ENCODE measurements around the gene RFTN2. TPM values are rescaled to one million over a fixed set of nuclear protein-coding genes. Genes with fewer than 3 reads are reported as not detected.

Gene RFTN2, protein sequence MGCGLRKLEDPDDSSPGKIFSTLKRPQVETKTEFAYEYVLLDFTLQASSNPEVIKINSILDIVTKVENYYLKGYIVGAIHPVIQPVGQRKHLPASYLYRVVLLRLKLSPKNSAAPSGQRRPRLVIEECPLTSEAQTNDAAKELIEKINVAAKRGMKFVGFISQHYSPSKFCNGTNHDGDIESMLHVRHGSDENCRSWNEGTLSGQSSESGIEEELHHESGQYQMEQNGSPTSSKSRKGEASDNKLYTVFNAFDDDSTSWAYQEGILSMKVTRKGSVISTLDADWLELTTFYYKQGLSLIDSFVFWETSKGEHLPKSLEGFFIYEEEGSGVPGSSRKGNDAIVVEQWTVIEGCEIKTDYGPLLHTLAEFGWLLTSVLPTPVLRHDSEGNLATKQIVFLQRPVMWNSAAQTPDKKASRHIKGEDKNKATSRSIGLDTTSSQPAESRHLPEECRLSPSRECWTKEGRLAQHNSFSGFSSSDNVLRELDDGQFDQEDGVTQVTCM
- total RNA-seq = not detected in 2 replicates

DNA sequence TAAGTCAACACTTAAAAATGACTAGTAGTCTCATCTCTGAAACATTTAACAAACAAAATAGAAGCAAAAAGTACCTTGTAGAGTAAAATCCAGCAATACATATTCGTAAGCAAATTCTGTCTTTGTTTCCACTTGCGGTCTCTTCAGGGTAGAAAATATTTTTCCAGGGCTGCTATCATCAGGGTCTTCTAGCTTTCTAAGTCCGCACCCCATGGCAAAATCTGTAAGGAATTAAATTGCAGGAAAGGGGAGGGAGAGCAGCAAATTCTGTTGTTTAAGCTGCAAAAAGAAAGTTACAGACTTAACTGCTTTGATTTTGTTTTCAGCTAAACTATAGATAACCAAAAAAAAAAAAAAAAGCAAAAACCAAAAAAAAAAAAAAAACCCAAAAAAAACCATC is at the start of gene RFTN2:
TSS of gene RFTN2 (minus strand) at position 342 of the 400 bp plus-strand sequence. CDS start at position 213, 129 bp downstream.

GRCh38 chr2:197705121-197705911 is 29.9 kb upstream of the RFTN2 start, which contains the start of gene MARS2:
Gene MARS2, plus strand, starts transcription at chr2:197705369. Its CDS starts 37 bp downstream, at chr2:197705406.

Small RNA genes lying within 50 kb of the gene (small RNA-seq; reads per million reads assigned to genes)
- gene AC020550.1 = not detected

Other genes starting within 250 kb of the RFTN2 start
- 272 and 273 TPM in 2 replicates for gene SF3B1, start 240.6 kb downstream of the RFTN2 start, total RNA-seq
- gene COQ10B, start 222.0 kb downstream of the RFTN2 start, total RNA-seq = 20.8 and 40.3 TPM in 2 replicates
- gene HSPD1, start 175.7 kb downstream of the RFTN2 start, total RNA-seq = 87.9 and 126 TPM in 2 replicates
- gene HSPE1, start 175.2 kb downstream of the RFTN2 start, total RNA-seq = 30.2 and 44.9 TPM in 2 replicates
- 23.9 and 32.8 TPM in 2 replicates for gene MOB4, start 159.5 kb downstream of the RFTN2 start, total RNA-seq
- 1.6 and 4.3 TPM in 2 replicates for gene MARS2, start 29.8 kb upstream of the RFTN2 start, total RNA-seq
- not detected in 2 replicates for gene BOLL, start 109.7 kb upstream of the RFTN2 start, total RNA-seq
- under 0.01 and 0.11 TPM in 2 replicates for gene PLCL1, start 129.0 kb upstream of the RFTN2 start, total RNA-seq

Data from placental epithelial cell (primary cell).